Omental fat pad (tissue), 4 donors: ENCODE data around the gene TMC2. TPM values are rescaled to one million over a fixed set of nuclear protein-coding genes. Genes with fewer than 3 reads are reported as not detected.

Source experiments
- ATAC-seq: fragments of 150-250 bp; one replicate; pipeline ENCODE4 v1.9.1; 2016; ENCODE audit warnings: mild to moderate bottlenecking, moderate library complexity; ENCODE audit not compliant: low FRiP score
- DNase-seq: peaks from one replicate; pipeline ENCODE4 v3.0.0-alpha.2; 2019; ENCODE audit warnings: low spot score
- total RNA-seq, 4 donors: library from RNA; depleted of rRNA; stranded (reverse); fragments of >200 nt; gene quantifications; one replicate each; pipeline ENCODE4 v1.1.0, GENCODE V29; 2016
- TF ChIP-seq, protein P1 (sequence below), 3 donors: fragments of 450-650 bp; IDR thresholded peaks; one replicate each; pipeline ENCODE4 v1.5.1; 2016 to 2017; ENCODE audit warnings: antibody characterized with exemption in 3 of 3, mild to moderate bottlenecking in 3 of 3, moderate library complexity in 2 of 3

The TMC2 gene
- total RNA-seq, 4 donors from 2014 or later = 0.32 to 0.88 (median 0.53) TPM

DNA sequence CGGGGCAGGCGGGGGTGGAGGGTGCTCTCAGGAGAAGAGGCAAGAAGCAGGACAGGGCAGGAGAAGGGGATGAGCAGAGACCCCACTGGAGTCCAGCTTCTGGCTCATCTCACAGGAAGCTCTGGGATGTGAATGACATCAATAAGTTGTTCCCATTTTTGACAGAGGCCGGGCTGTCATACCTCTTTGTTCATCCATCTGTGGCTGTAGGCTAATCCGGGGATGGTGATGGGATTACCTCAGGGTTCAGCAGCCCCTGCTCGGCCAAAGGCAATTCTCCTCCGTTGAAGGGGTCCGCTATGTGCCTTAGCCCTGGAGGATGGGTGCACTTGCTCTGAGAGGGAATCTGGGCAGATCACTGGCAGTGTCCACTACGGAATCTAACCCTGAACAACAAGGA, 3.3 kb upstream of the TMC2 start:
- no peak for DNase-seq
- ATAC-seq = no peak
- TF ChIP-seq, protein P1, sequence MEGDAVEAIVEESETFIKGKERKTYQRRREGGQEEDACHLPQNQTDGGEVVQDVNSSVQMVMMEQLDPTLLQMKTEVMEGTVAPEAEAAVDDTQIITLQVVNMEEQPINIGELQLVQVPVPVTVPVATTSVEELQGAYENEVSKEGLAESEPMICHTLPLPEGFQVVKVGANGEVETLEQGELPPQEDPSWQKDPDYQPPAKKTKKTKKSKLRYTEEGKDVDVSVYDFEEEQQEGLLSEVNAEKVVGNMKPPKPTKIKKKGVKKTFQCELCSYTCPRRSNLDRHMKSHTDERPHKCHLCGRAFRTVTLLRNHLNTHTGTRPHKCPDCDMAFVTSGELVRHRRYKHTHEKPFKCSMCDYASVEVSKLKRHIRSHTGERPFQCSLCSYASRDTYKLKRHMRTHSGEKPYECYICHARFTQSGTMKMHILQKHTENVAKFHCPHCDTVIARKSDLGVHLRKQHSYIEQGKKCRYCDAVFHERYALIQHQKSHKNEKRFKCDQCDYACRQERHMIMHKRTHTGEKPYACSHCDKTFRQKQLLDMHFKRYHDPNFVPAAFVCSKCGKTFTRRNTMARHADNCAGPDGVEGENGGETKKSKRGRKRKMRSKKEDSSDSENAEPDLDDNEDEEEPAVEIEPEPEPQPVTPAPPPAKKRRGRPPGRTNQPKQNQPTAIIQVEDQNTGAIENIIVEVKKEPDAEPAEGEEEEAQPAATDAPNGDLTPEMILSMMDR (IDR thresholded peaks at IDR 0.05) = no peak

DNA sequence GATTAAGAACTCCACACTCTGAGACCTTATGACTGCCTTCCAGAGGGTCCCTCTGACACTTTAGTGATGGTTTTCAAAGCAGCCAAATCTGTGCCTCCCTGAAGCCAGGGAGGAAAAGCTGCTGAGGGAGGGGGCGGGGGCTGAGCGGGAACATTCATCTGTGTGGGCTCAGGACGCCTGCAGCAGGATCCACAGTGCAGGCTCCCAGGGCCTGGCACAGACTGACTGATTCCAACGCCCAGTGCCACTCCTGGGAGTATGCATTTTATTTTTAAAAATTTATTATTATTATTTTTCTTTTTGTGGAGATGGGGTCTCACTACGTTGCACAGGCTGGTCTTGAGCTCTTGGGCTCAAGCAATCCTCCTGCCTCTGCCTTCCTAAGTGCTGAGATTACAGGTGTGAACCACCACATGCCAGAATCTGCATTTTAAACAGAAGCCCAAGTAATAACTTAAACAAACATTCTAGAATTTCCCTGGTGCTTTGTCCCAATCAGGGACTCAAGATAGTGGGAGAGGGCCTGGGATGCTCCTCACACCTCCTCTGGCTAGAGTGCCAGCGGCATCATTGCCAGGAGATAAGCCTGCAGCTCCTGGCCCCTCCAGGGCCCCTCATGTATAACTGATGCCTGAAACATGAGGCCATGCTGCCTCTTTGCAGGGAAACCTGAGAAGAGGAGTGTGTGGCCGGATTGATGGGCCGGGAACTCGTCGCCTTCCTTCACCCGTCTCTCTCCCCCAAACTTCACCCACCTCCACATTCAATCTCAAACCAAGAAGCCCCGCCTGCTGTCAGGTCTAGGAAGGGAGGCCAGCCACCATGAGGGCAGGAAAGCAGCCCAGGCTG, 438 bp upstream of the TMC2 start:
- no peak for ATAC-seq
- no peak for DNase-seq
- TF ChIP-seq, protein P1 (IDR thresholded peaks at IDR 0.05) = no peak

DNA sequence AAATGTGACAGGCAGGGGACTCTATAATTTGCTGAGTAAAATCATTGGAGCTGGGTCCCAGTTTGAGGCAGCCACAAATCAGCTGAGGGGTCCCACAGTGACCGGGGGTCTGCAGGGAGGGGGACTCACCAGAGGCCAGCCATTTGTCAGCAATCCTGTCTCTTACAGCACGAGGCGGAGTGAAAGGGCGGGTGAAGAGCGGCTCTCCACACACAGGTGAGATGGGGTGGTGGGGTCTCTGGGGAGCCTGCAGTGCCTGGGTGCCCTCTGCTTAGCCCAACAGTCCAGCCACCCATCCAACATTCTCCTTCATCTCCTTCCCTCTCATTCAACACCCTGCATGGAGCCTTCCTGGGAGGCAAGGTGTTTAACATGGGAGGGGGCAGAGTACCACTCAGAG, 728 bp downstream of the TMC2 start:
- TF ChIP-seq, protein P1 (IDR thresholded peaks at IDR 0.05) = no peak
- DNase-seq (no peak), ATAC-seq (no peak)

DNA sequence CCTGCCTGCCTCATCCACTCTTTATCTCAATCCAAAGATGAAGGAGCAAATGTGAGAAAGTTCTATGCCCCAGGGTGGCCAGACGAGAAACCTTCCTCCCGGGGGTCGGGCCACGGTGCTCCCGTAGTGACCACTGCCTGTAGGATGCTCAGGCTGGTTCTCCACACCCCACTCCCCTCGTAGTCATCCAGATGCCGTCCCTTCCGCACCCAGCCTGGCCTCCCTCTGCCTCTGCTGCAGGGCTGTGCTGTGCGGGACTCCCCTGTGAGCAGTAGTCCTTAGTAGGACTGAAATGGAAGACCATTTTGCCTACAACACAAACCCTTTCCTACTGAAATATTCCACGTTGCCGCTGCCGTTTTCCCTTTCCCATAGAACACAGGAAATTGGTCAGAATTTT, 2.0 kb downstream of the TMC2 start:
- DNase-seq (no peak), ATAC-seq (no peak)
- TF ChIP-seq, protein P1 (IDR thresholded peaks at IDR 0.05) = no peak

DNA sequence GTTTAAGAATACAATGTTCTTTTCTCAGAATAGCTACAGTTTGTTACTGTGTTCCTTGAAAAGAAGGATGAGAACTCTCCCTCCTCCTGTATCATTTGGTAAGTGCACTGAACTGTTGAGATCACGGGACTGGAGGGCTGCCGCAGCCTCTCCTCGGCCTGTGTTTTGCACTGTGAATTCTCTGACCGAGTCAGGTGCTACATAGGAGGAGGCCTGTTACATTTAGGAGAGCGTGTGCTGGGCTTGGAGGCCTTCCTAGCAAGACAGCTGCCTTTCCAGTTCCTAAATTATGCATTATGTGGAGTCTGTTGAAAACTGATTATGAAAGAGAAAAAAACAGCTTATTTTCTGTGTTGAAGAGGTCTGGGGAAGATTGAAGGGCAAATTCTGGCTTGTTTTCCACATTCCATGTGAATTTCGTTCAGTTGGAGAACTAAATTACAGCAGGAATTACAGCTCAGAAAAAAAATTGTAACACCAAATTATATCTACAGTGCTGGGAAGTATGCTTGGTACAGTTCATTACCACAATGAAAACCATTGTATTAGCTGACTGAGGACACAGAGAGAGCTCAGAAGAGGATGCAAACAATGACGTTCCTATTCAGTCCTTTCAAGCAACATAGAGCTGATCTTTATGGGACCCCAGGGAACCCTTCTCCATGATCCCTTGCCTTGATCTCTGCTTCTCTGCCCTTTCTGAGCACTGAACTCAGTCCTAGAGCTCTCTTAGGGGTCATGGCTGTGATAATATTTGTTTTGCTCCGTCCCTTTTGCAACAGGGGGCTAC, 2.8 kb downstream of the TMC2 start:
- no peak for ATAC-seq
- TF ChIP-seq, protein P1 (IDR thresholded peaks at IDR 0.05) = no peak
- no peak for DNase-seq

DNA sequence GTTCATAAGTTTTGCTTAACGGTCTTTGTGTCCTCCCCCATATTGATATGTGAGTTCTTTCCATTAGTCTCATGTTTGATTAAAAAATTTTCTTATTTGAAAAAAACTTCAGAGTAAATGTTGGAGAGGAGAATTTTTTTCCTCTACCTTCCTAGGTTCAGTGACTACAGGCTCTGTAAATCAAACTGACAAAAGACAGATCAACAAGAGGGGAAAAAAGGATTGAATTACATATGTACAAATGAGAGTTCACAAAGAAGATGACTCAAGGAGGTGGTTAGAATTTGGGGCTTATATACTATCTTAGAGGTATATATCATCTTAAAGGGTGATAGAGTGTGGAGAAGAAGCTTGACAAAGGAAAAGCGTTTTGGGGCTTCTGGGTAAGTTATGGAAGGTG, 5.6 kb downstream of the TMC2 start:
- TF ChIP-seq, protein P1 (IDR thresholded peaks at IDR 0.05) = no peak
- DNase-seq (no peak), ATAC-seq (no peak)
